Astrocyte (in vitro differentiated cells and primary cell): Measurements from ENCODE around the gene SH3BP4. TPM values are rescaled to one million over a fixed set of nuclear protein-coding genes. Genes with fewer than 3 reads are reported as not detected.

Experiments
- DNase-seq: peaks from one replicate; pipeline ENCODE4 v3.0.0-alpha.2; 2010; ENCODE audit warnings: low read depth
- FAIRE-seq: peaks from 2 replicates; lab custom pipeline; 2011; peaks lifted over from hg19 to GRCh38; lab: Jason Lieb, UNC
- H2AFZ ChIP-seq: 2 replicates; pipeline ENCODE4 v1.6.0; 2012; ENCODE audit warnings: low read depth, low read length, inconsistent platforms
- H3K27ac ChIP-seq: 2 replicates; pipeline ENCODE4 v1.5.1; 2011; ENCODE audit warnings: low read depth, low read length, inconsistent platforms
- H3K27me3 ChIP-seq: 2 replicates; pipeline ENCODE4 v1.6.0; 2011; ENCODE audit warnings: low read length, inconsistent platforms; ENCODE audit not compliant: insufficient read depth
- H3K36me3 ChIP-seq: 2 replicates; pipeline ENCODE4 v1.5.1; 2011; ENCODE audit warnings: low read length, inconsistent platforms; ENCODE audit not compliant: insufficient read depth
- H3K4me1 ChIP-seq: 2 replicates; pipeline ENCODE4 v1.5.1; 2011; ENCODE audit warnings: low read length, inconsistent platforms; ENCODE audit not compliant: insufficient read depth
- H3K4me2 ChIP-seq: 2 replicates; pipeline ENCODE4 v1.6.0; 2012; ENCODE audit warnings: low read length, inconsistent platforms
- H3K4me3 ChIP-seq: 2 replicates; pipeline ENCODE4 v1.5.1; 2011; ENCODE audit warnings: low read depth, mild to moderate bottlenecking, low read length, inconsistent platforms; ENCODE audit not compliant: insufficient read depth
- H3K79me2 ChIP-seq: 2 replicates; pipeline ENCODE4 v1.6.0; 2012; ENCODE audit warnings: mild to moderate bottlenecking, low read length, inconsistent platforms; ENCODE audit not compliant: insufficient read depth
- H3K9ac ChIP-seq: 2 replicates; pipeline ENCODE4 v1.6.0; 2012; ENCODE audit warnings: mild to moderate bottlenecking, low read length, inconsistent platforms
- H3K9me3 ChIP-seq: 2 replicates; pipeline ENCODE4 v1.5.1; 2012; ENCODE audit warnings: low read depth, mild to moderate bottlenecking, low read length, inconsistent platforms; ENCODE audit not compliant: insufficient read depth
- H4K20me1 ChIP-seq: 2 replicates; pipeline ENCODE4 v1.6.0; 2012; ENCODE audit warnings: low read length, inconsistent platforms; ENCODE audit not compliant: insufficient read depth
- H3K27ac Mint-ChIP-seq: one replicate; pipeline ENCODE4 v1.8.0; 2021; ENCODE audit warnings: mild to moderate bottlenecking, mixed read lengths; ENCODE audit not compliant: unreplicated experiment
- H3K27me3 Mint-ChIP-seq: one replicate; pipeline ENCODE4 v1.8.0; 2021; ENCODE audit warnings: low read depth, mixed read lengths; ENCODE audit not compliant: unreplicated experiment
- H3K36me3 Mint-ChIP-seq: one replicate; pipeline ENCODE4 v1.8.0; 2021; ENCODE audit warnings: low read depth, mixed read lengths; ENCODE audit not compliant: unreplicated experiment
- H3K4me1 Mint-ChIP-seq: one replicate; pipeline ENCODE4 v1.8.0; 2021; ENCODE audit warnings: low read depth, mixed read lengths; ENCODE audit not compliant: unreplicated experiment
- H3K4me3 Mint-ChIP-seq: one replicate; pipeline ENCODE4 v1.8.0; 2021; ENCODE audit warnings: mild to moderate bottlenecking, moderate library complexity, mixed read lengths; ENCODE audit not compliant: unreplicated experiment
- H3K9me3 Mint-ChIP-seq: one replicate; pipeline ENCODE4 v1.8.0; 2021; ENCODE audit warnings: mild to moderate bottlenecking, mixed read lengths; ENCODE audit not compliant: unreplicated experiment
- EZH2 ChIP-seq: IDR thresholded peaks from 2 replicates; pipeline ENCODE4 v1.6.1; 2012; ENCODE audit warnings: mild to moderate bottlenecking, low read length, inconsistent platforms; ENCODE audit not compliant: insufficient read depth
- total RNA-seq: library from RNA; stranded (reverse); gene quantifications from 2 replicates; pipeline ENCODE4 v1.2.1, GENCODE V29; 2021
- TF ChIP-seq, protein P1 (sequence below): IDR thresholded peaks from 2 replicates; pipeline ENCODE4 v1.5.1; 2011; ENCODE audit warnings: low read depth, mild to moderate bottlenecking, inconsistent platforms, low read length, moderate library complexity; ENCODE audit not compliant: insufficient read depth

SH3BP4 gene
- total RNA-seq, 1 donor from 2014 or later = 127 TPM

DNA sequence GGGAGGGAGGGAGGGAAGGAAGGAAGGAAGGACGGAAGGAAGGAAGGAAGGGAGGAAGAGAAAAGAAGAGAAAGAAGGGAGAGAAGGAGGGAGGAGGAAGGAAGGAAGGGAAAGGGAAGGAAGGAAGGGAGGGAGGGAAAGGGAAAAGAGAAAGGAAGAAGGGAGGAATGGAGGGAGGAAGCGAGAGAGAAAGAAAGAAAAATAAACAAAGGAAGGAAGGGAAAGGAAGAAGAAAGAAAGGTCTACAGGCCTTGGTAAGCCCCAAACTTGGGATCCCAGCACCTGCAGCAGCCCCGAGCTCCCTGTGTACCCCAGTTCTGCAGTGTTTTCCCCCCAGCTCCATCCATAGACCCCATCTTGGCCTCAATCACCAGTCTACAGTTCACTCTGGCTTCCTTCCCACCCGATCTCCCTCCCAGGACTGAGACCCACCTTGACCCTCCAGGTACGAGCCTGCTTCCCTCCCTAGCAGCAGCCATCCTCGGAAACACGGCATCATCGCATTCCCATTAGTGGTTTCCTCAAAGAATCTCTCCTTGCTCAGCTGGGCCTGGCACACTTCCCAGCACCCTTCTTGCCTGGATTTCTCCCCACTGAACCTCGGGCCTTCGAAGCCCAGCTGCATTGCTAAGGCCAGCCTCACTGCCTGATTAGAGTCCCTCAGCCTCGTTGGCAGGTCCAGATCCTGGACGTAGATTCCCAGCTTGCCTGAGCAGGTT lies 46.1 kb upstream of the SH3BP4 start:
- Mint-ChIP-seq H3K9me3 (no peaks in the 10 kb centered on the region), H3K4me1 (no peaks in the 10 kb centered on the region), H3K4me3 (no peak overlapping the region), H3K27me3 (peaks cover 8% of the 10 kb centered on the region), H3K27ac (no peak overlapping the region), H3K36me3 (no peaks in the 10 kb centered on the region)
- no peak overlapping the region for H3K4me3 ChIP-seq
- no peaks in the 10 kb centered on the region for H3K4me1 ChIP-seq
- H3K36me3 ChIP-seq = no peaks in the 10 kb centered on the region
- peak overlapping the region; percentile 27 for H2AFZ ChIP-seq
- TF ChIP-seq, protein P1, sequence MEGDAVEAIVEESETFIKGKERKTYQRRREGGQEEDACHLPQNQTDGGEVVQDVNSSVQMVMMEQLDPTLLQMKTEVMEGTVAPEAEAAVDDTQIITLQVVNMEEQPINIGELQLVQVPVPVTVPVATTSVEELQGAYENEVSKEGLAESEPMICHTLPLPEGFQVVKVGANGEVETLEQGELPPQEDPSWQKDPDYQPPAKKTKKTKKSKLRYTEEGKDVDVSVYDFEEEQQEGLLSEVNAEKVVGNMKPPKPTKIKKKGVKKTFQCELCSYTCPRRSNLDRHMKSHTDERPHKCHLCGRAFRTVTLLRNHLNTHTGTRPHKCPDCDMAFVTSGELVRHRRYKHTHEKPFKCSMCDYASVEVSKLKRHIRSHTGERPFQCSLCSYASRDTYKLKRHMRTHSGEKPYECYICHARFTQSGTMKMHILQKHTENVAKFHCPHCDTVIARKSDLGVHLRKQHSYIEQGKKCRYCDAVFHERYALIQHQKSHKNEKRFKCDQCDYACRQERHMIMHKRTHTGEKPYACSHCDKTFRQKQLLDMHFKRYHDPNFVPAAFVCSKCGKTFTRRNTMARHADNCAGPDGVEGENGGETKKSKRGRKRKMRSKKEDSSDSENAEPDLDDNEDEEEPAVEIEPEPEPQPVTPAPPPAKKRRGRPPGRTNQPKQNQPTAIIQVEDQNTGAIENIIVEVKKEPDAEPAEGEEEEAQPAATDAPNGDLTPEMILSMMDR = no peak
- TF ChIP-seq EZH2 = no peak
- H3K79me2 ChIP-seq = no peaks in the 10 kb centered on the region
- H3K9me3 ChIP-seq = no peaks in the 10 kb centered on the region
- H3K4me2 ChIP-seq = no peak overlapping the region
- H3K27ac ChIP-seq = no peak overlapping the region
- no peaks in the 10 kb centered on the region for H3K27me3 ChIP-seq
- DNase-seq (peak; percentile 79), FAIRE-seq (no peak)
- H3K9ac ChIP-seq = no peak overlapping the region
- no peaks in the 10 kb centered on the region for H4K20me1 ChIP-seq

DNA sequence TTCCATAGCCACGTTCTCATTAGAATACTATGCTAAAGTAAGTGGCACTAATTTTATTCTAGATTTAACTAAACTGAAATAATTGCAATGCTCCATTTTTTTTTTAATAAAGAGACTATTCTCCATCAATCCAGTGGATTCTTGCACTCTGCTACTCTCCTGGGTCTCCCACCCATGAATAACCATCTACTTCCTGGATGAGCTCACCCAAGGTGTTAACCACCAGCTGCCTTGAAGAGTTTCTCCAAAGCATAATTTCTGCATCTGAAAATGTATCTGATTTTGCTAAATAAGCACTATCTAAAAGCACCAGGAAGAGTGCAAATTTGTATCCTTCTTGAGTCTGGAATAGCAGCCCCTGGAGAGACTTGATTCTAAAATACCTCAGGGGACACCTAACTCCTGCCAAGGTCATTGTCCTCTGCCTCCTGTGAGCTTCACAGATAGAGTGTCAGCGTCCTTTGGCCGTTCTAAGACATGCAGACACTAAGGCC lies 41.6 kb upstream of the SH3BP4 start:
- Histone ChIP-seq H3K4me3 (no peak overlapping the region), H3K9ac (no peak overlapping the region), H3K27me3 (no peaks in the 10 kb centered on the region), H3K79me2 (no peaks in the 10 kb centered on the region), H2AFZ (no peak overlapping the region), H3K36me3 (no peaks in the 10 kb centered on the region), H3K4me2 (no peak overlapping the region), H4K20me1 (no peaks in the 10 kb centered on the region), H3K9me3 (no peaks in the 10 kb centered on the region), H3K4me1 (no peaks in the 10 kb centered on the region), H3K27ac (no peak overlapping the region)
- Mint-ChIP-seq H3K27ac (no peak overlapping the region), H3K27me3 (no peaks in the 10 kb centered on the region), H3K9me3 (no peaks in the 10 kb centered on the region), H3K4me3 (no peak overlapping the region), H3K4me1 (peaks cover 10% of the 10 kb centered on the region), H3K36me3 (no peaks in the 10 kb centered on the region)
- no peak for TF ChIP-seq EZH2
- TF ChIP-seq, protein P1 = no peak
- DNase-seq (no peak), FAIRE-seq (no peak)

DNA sequence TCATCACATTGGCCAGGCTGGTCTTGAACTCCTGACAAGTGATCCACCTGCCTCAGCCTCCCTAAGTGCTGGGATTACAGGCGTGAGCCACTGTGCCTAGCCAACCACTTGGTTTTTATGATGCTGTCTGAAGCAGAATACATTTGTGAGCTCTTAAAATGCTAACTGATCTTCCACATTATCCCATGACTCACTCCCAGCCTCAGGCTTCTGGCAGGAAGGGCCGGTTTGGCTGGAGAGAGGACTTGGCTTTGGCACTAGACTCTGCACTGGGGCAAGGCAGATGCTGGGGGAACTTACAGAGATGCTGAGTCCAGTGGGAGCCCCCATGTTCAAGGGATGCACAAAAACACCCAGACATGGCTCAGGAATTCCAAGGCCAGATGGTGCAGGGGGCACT lies 40.5 kb upstream of the SH3BP4 start:
- H3K79me2 ChIP-seq = no peaks in the 10 kb centered on the region
- no peak overlapping the region for H3K4me3 ChIP-seq
- peak; percentile 20 for FAIRE-seq
- H3K4me1 Mint-ChIP-seq = peaks cover 13% of the 10 kb centered on the region
- TF ChIP-seq, protein P1 = no peak
- TF ChIP-seq EZH2 = no peak
- no peaks in the 10 kb centered on the region for H3K36me3 Mint-ChIP-seq
- no peak overlapping the region for H3K4me2 ChIP-seq
- H3K27ac Mint-ChIP-seq = no peak overlapping the region
- no peaks in the 10 kb centered on the region for H3K9me3 ChIP-seq
- no peaks in the 10 kb centered on the region for H3K27me3 Mint-ChIP-seq
- peak; percentile 83 for DNase-seq
- H2AFZ ChIP-seq = no peak overlapping the region
- H3K9ac ChIP-seq = no peak overlapping the region
- no peaks in the 10 kb centered on the region for H3K4me1 ChIP-seq
- no peaks in the 10 kb centered on the region for H3K9me3 Mint-ChIP-seq
- H3K4me3 Mint-ChIP-seq = no peak overlapping the region
- H3K36me3 ChIP-seq = no peaks in the 10 kb centered on the region
- H4K20me1 ChIP-seq = no peaks in the 10 kb centered on the region
- H3K27me3 ChIP-seq = no peaks in the 10 kb centered on the region
- H3K27ac ChIP-seq = no peak overlapping the region
